ENCODE measurements around the gene LRRC55. TPM values are rescaled to one million over a fixed set of nuclear protein-coding genes. Genes with fewer than 3 reads are reported as not detected.

LRRC55 gene
- total RNA-seq, 1 experiment from 2014 or later: not detected

DNA sequence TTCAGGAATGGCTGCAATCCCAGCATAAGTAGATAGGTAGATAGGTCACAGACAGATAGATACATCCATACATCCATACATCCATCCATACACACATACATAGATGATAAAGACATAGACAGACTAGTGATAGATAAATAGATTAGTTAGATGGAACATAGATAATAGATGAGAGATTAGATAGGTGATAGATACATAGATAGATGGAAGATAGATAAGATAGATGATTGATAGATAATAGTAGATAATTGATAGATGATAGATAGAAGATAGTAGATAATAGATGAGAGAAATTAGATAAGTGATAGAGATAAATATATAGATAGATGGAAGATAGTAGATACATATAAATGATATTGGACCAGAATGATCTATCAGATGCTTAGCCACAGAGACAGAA lies 28.3 kb upstream of the LRRC55 start:
- Histone ChIP-seq H3K4me3 (replicated peaks in 1 of 2; ENCODE audit: low read depth in 1 of 2, low read length in 2 of 2) (no peak overlapping the region), H3K4me2 (ENCODE audit: low read length) (no peak overlapping the region), H3K79me2 (ENCODE audit: insufficient read depth, low read length) (no peaks in the 10 kb centered on the region), H3K9me2 (ENCODE audit: insufficient read depth) (no peaks in the 10 kb centered on the region), H3K27me3 (ENCODE audit: insufficient read depth, low read length) (peaks cover 37% of the 10 kb centered on the region), H3K4me1 (ENCODE audit: control insufficient read depth in 1 of 2, insufficient read depth in 2 of 2, low read length in 2 of 2) (no peaks in the 10 kb centered on the region), H4K20me1 (ENCODE audit: insufficient read depth) (no peaks in the 10 kb centered on the region), H3K27ac (ENCODE audit: low read depth, low read length) (no peak overlapping the region), H3K9ac (ENCODE audit: low read length) (no peak overlapping the region), H3K9me3 (ENCODE audit: control insufficient read depth in 1 of 2, insufficient read depth in 1 of 2, low read depth in 1 of 2, low read length in 2 of 2) (no peaks in the 10 kb centered on the region), H2AFZ (ENCODE audit: low read depth, low read length, poor library complexity, severe bottlenecking) (no peak overlapping the region), H3K36me3 (ENCODE audit: control insufficient read depth in 1 of 2, insufficient read depth in 2 of 2, low read length in 2 of 2) (no peaks in the 10 kb centered on the region)
- DNase-seq (ENCODE audit: low read depth, low spot score) (no peak), ATAC-seq (no peak)
- BruUV-seq (replicated peaks): no TSS peak
- TF ChIP-seq, protein P1, sequence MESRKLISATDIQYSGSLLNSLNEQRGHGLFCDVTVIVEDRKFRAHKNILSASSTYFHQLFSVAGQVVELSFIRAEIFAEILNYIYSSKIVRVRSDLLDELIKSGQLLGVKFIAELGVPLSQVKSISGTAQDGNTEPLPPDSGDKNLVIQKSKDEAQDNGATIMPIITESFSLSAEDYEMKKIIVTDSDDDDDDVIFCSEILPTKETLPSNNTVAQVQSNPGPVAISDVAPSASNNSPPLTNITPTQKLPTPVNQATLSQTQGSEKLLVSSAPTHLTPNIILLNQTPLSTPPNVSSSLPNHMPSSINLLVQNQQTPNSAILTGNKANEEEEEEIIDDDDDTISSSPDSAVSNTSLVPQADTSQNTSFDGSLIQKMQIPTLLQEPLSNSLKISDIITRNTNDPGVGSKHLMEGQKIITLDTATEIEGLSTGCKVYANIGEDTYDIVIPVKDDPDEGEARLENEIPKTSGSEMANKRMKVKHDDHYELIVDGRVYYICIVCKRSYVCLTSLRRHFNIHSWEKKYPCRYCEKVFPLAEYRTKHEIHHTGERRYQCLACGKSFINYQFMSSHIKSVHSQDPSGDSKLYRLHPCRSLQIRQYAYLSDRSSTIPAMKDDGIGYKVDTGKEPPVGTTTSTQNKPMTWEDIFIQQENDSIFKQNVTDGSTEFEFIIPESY (IDR thresholded peaks at IDR 0.05; ENCODE audit: extremely low read depth, insufficient replicate concordance, low read length): no peak
- TF ChIP-seq SRF (IDR thresholded peaks at IDR 0.05; ENCODE audit: low read depth) (no peak), ZNF274 (IDR thresholded peaks at IDR 0.05; ENCODE audit: low read depth, low read length) (no peak), POLR2AphosphoS5 (IDR thresholded peaks at IDR 0.05; ENCODE audit: low read depth, low read length) (no peak), JUND (IDR thresholded peaks at IDR 0.05) (no peak), SP1 (IDR thresholded peaks at IDR 0.05; ENCODE audit: low read depth) (no peak)
- ChIA-PET POLR2A (no interaction called here), RAD21 (ENCODE audit: low non-redundant PET in 1 of 2, low total read pairs in 2 of 2, uncharacterized antibody in 2 of 2, unreplicated experiment in 2 of 2) (no interaction called here), CTCF (no interaction called here)
- intact Hi-C loops (cut with micrococcal nuclease): no loop called here

DNA sequence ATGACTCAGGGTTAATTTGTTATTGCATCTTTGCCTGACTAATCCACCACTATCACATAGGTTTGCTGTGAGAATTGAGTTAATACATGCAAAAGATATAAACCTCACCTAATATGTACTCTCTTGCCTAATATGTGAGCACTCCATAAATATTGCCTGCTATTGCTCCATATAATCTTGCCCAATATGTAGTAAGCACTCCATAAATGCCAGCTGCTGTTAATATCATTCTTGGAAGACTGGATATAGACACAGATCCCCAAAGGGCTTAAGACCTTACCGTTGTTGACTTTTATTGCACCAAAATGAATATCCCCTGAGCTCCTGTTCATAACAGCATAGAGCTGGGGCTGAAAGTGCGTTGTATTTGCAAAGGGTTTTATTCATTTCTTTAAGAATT lies 27.0 kb upstream of the LRRC55 start:
- Histone ChIP-seq H3K4me3 (replicated peaks in 1 of 2; ENCODE audit: low read depth in 1 of 2, low read length in 2 of 2) (no peak overlapping the region), H2AFZ (ENCODE audit: low read depth, low read length, poor library complexity, severe bottlenecking) (no peak overlapping the region), H4K20me1 (ENCODE audit: insufficient read depth) (no peaks in the 10 kb centered on the region), H3K9me3 (ENCODE audit: control insufficient read depth in 1 of 2, insufficient read depth in 1 of 2, low read depth in 1 of 2, low read length in 2 of 2) (no peaks in the 10 kb centered on the region), H3K9ac (ENCODE audit: low read length) (no peak overlapping the region), H3K36me3 (ENCODE audit: control insufficient read depth in 1 of 2, insufficient read depth in 2 of 2, low read length in 2 of 2) (no peaks in the 10 kb centered on the region), H3K4me2 (ENCODE audit: low read length) (no peak overlapping the region), H3K79me2 (ENCODE audit: insufficient read depth, low read length) (no peaks in the 10 kb centered on the region), H3K4me1 (ENCODE audit: control insufficient read depth in 1 of 2, insufficient read depth in 2 of 2, low read length in 2 of 2) (no peaks in the 10 kb centered on the region), H3K27me3 (ENCODE audit: insufficient read depth, low read length) (peaks cover 32% of the 10 kb centered on the region), H3K9me2 (ENCODE audit: insufficient read depth) (no peaks in the 10 kb centered on the region), H3K27ac (ENCODE audit: low read depth, low read length) (no peak overlapping the region)
- ATAC-seq (no peak), DNase-seq (ENCODE audit: low read depth, low spot score) (no peak)
- ChIA-PET CTCF (interaction anchor here (1.4 kb wide), 1 partner anchor 94 kb away, joined by 3 read pairs; no protein-coding TSS in a partner anchor), POLR2A (no interaction called here), RAD21 (ENCODE audit: low non-redundant PET in 1 of 2, low total read pairs in 2 of 2, uncharacterized antibody in 2 of 2, unreplicated experiment in 2 of 2) (no interaction called here)
- BruUV-seq (replicated peaks): no TSS peak
- intact Hi-C loops (cut with micrococcal nuclease): no loop called here
- TF ChIP-seq ZNF274 (IDR thresholded peaks at IDR 0.05; ENCODE audit: low read depth, low read length) (no peak), ELF1 (IDR thresholded peaks at IDR 0.05; ENCODE audit: borderline replicate concordance, low read depth) (no peak), POLR2A (IDR thresholded peaks at IDR 0.05; ENCODE audit: borderline replicate concordance, extremely low read depth, insufficient read depth, insufficient read length) (no peak), EZH2phosphoT487 (IDR thresholded peaks at IDR 0.05; ENCODE audit: borderline replicate concordance) (no peak), EGR1 (IDR thresholded peaks at IDR 0.05; ENCODE audit: low read depth) (no peak), SP1 (IDR thresholded peaks at IDR 0.05; ENCODE audit: low read depth) (no peak), CEBPB (IDR thresholded peaks at IDR 0.05; ENCODE audit: low read depth) (no peak)
- TF ChIP-seq, protein P2, sequence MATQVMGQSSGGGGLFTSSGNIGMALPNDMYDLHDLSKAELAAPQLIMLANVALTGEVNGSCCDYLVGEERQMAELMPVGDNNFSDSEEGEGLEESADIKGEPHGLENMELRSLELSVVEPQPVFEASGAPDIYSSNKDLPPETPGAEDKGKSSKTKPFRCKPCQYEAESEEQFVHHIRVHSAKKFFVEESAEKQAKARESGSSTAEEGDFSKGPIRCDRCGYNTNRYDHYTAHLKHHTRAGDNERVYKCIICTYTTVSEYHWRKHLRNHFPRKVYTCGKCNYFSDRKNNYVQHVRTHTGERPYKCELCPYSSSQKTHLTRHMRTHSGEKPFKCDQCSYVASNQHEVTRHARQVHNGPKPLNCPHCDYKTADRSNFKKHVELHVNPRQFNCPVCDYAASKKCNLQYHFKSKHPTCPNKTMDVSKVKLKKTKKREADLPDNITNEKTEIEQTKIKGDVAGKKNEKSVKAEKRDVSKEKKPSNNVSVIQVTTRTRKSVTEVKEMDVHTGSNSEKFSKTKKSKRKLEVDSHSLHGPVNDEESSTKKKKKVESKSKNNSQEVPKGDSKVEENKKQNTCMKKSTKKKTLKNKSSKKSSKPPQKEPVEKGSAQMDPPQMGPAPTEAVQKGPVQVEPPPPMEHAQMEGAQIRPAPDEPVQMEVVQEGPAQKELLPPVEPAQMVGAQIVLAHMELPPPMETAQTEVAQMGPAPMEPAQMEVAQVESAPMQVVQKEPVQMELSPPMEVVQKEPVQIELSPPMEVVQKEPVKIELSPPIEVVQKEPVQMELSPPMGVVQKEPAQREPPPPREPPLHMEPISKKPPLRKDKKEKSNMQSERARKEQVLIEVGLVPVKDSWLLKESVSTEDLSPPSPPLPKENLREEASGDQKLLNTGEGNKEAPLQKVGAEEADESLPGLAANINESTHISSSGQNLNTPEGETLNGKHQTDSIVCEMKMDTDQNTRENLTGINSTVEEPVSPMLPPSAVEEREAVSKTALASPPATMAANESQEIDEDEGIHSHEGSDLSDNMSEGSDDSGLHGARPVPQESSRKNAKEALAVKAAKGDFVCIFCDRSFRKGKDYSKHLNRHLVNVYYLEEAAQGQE (IDR thresholded peaks at IDR 0.05; ENCODE audit: low read depth): no peak
- TF ChIP-seq, protein P1 (IDR thresholded peaks at IDR 0.05; ENCODE audit: extremely low read depth, insufficient replicate concordance, low read length): no peak
- TF ChIP-seq, protein P3, sequence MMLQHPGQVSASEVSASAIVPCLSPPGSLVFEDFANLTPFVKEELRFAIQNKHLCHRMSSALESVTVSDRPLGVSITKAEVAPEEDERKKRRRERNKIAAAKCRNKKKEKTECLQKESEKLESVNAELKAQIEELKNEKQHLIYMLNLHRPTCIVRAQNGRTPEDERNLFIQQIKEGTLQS (IDR thresholded peaks at IDR 0.05): no peak
